Stimulated activated CD4-positive, alpha-beta T cell treated with anti-CD3 and anti-CD28 coated beads, Interleukin-12 subunit alpha, Interleukin-12 subunit beta, amount 100 ng/mL, for 48 hours (primary cell): ENCODE results near the gene G6PC1.
A peak's percentile ranks its signal among the peaks of the same experiment; 100 is the strongest.

Source experiments
- DNase-seq, 3 donors: peaks; one replicate each; pipeline ENCODE4 v3.0.0-alpha.2; 2020; ENCODE audit warnings: low read depth in 2 of 3, low spot score in 1 of 3

The G6PC1 gene

DNA sequence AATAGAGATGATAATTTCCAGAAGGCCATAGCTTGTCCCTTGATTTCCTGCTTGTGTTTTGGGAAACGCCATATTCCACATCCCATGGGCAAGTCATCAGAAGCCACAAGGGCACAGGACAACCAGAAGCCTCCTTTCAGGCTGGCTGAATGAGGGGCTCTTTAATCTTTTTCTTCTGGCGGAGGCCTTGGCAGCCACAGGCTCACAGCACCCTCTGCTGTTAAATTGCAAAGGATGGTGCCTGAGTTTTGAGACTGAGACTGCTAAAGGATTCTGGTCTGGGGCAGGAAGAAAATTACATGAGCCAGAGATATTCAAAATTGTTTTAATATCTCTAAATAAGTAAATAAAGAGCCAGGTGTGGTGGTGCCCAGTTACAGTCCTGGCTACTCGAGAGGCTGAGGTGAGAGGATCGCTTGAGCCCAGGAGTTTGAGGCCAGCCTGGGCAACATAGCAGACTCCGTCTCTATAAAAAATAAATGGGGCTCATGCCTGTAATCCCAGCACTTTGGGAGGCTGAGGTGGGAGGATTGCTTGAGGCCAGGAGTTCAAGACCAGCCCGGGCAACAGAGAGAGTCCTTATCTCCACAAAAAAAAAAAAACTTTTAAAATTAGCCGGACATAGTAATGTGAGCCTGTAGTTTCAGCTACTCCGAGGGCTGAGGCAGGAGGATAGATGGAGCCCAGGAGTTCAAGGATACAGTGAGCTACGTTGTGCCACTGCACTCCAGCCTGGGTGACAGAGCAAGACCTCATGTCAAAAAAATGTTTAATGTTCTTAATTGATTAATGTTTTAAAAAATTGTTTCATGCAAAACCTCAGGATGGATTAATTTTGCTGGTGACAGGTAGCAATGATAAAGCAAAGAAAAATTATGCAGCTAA is 37.4 kb downstream of the G6PC1 start:
- peak in 2 of 3 donors; percentile 3 to 10 for DNase-seq

GRCh38 chr17:42944211-42944610 is 43.6 kb downstream of the G6PC1 start:
- no peak for DNase-seq

DNA sequence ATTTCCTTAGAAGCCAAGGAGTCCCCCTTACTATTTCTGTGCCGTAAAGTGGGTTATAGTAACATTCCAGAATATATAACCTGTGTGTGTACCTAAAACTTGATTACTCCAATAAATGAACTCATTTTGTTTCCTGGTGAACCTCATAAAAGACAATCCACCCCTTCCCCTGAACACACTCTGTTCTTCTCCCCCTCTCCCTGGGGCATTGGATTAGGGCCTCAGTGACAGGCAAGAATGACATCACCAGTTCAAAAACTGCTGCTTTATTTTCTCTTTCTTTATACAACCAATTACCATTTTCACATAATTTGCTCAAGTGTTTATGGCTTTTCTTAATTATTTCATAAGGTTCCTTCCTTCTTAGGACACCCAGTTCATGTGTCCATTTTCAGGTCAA is 46.2 kb downstream of the G6PC1 start:
- no peak for DNase-seq

- no peak for DNase-seq
These were observed 49.6 kb downstream of the G6PC1 start for GRCh38 chr17:42950044-42950783.
